Motor neuron (in vitro differentiated cells): Measurements from ENCODE around the gene TSHR. TPM values are rescaled to one million over a fixed set of nuclear protein-coding genes. Genes with fewer than 3 reads are reported as not detected.
"Not testable (repeated sequence)": the region's sequence is repeated elsewhere in the genome, so short reads cannot be mapped to it uniquely, and the experiment has no call there.

ENCODE experiments used
- ATAC-seq, 8 experiments: fragments of 200-7000 bp; cut with Tn5 transposase; replicated peaks in 6 of 8; 2 replicates each; pipeline ENCODE4 v1.8.0; 2021; ENCODE audit warnings: mild to moderate bottlenecking in 8 of 8, moderate library complexity in 8 of 8
- H3K27ac ChIP-seq, 2 donors: fragments of 250-450 bp; sonication (Bioruptor Pico); 2 replicates each; pipeline ENCODE4 v1.9.0; 2021; ENCODE audit warnings: antibody characterized with exemption in 2 of 2, mild to moderate bottlenecking in 2 of 2, moderate library complexity in 1 of 2
- H3K4me1 ChIP-seq, 2 donors: fragments of 250-450 bp; sonication (Bioruptor Pico); replicated peaks in 1 of 2; 2 replicates each; pipeline ENCODE4 v1.6.1; 2021; ENCODE audit warnings: antibody characterized with exemption in 2 of 2, mild to moderate bottlenecking in 2 of 2, moderate library complexity in 1 of 2
- H3K4me3 ChIP-seq, 5 donors: fragments of 250-450 bp; sonication (Bioruptor Pico); 2 replicates each; pipeline ENCODE4 v1.9.0; 2021; ENCODE audit warnings: antibody characterized with exemption in 5 of 5, mild to moderate bottlenecking in 5 of 5, moderate library complexity in 4 of 5
- WGBS, 10 experiments: fragments of 450-650 bp; shearing (Covaris generic); methylation state at CpG; one replicate each; pipeline ENCODE4 v1.0.0; 2022; 5-methylcytosine and 5-hydroxymethylcytosine counted together
- in situ Hi-C, 9 experiments: fragments of 400-800 bp; cut with MboI; loops; one replicate each; pipeline ENCODE4 v1.15.0; 2021; ENCODE audit warnings: low sequenced_read_pairs in 9 of 9, low pct_unique_long_range_greater_than_20kb in 2 of 9; ENCODE audit not compliant: unreplicated experiment in 9 of 9
- total RNA-seq, 8 experiments: library from RNA; unstranded; fragments of 300-600 nt; gene quantifications; 2 replicates each; pipeline versions ENCODE4 v1.2.3 to v1.2.4, GENCODE V29; 2022

Gene TSHR
- total RNA-seq, 8 experiments from 2014 or later, result 0.13 to 2.0 (median 0.56) TPM

DNA sequence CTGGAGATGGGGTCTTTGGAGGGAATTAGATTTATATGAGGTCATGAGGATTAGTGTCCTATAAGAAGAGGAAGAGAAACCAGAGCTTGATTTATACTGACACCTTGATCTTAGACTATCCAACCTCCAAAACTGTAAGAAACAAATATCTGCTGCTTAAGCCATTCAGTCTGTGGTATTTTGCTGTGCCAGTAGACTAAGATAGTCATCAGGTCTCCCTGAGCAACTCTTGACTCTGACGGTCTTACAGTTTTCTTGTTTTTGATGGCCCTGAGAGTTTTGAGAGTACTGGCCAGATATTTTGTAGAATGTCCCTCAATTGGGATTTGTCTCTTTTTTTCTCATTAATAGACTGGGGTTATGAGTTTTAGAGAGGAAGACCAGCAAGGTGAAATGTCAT is 51.7 kb downstream of the TSHR start:
- WGBS, 10 experiments, result 100% methylated on average over 1 of the region's 1 CpG; no CpG with 5 or more reads in 6 of the 10 experiments
- in situ Hi-C loops, result loop anchor here in 1 of 9 experiments (25.0 kb wide), 1 partner anchor 155 kb away; no protein-coding TSS in a partner anchor
- peaks cover 0 to 5% of the 10 kb centered on the region in 2 donors for H3K4me1 ChIP-seq
- H3K27ac ChIP-seq, result no peak overlapping the region
- no peak overlapping the region for H3K4me3 ChIP-seq
- ATAC-seq, result no peak

DNA sequence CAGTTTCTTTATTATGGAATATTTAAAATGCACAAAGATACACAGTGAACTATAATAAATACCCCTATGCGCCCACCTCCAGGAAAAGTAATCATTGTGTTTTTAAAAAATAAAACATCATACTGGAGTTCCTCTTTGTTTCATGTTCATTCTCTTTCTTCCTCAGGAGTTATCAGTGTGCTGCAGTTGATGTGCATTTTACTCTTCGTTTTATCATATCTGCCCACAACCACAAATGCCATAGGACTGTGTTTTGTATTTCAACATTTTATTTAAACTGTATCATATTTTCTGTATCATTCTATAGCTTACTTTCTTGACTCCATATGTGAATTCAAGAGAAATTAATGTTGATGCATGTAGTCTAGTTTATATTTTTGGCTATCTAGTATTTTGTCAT is 53.9 kb downstream of the TSHR start:
- no peak for ATAC-seq
- Histone ChIP-seq H3K27ac (no peak overlapping the region), H3K4me3 (no peak overlapping the region), H3K4me1 (no peaks in the 10 kb centered on the region)
- WGBS, 10 experiments, result 18 to 94% (median 82%) methylated on average over 2 of the region's 2 CpGs; no CpG with 5 or more reads in 1 of the 10 experiments
- in situ Hi-C loops, result loop anchor here in 1 of 9 experiments (25.0 kb wide), 1 partner anchor 153 kb away; no protein-coding TSS in a partner anchor

GRCh38 chr14:81018251-81018650 is 62.8 kb downstream of the TSHR start:
- no peak overlapping the region for H3K27ac ChIP-seq
- no peak for ATAC-seq
- H3K4me1 ChIP-seq, result no peaks in the 10 kb centered on the region
- 40 to 100% (median 69%) methylated on average over 1 to 3 of the region's 3 CpGs; no CpG with 5 or more reads in 1 of the 10 experiments for WGBS, 10 experiments
- in situ Hi-C loops, result loop anchor here in 1 of 9 experiments (25.0 kb wide), 1 partner anchor 144 kb away; no protein-coding TSS in a partner anchor
- no peak overlapping the region for H3K4me3 ChIP-seq

DNA sequence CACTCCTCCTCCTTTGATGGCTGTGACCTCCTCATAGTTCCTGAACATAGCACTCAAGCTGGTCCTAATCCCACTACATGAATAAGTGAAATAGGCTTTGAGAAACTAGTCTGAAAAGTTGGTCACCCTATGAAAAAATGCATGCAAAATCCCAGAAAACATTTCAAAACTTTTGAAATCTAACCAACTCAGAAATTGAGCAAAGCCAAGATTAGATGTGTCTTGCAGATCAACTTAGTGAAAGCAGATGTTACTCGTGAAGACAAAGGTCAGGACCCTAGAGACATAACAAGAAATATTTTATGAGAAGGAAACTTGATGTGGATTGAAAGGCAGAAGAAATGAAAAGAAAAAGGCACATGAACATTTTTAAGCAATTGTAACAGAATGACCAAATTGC is 63.3 kb downstream of the TSHR start:
- ATAC-seq, result no peak

GRCh38 chr14:81019113-81019512 is 63.7 kb downstream of the TSHR start:
- not testable (repeated sequence) for H3K4me1 ChIP-seq, H3K4me3 ChIP-seq, H3K27ac ChIP-seq, ATAC-seq
- WGBS, 10 experiments, result 40 to 100% (median 92%) methylated on average over 1 to 2 of the region's 2 CpGs; no CpG with 5 or more reads in 3 of the 10 experiments
- in situ Hi-C loops, result loop anchor here in 1 of 9 experiments (25.0 kb wide), 1 partner anchor 143 kb away; no protein-coding TSS in a partner anchor

More for the DNA sequence above, 63.3 kb downstream of the TSHR start:
- no peaks in the 10 kb centered on the region for H3K4me1 ChIP-seq
- H3K27ac ChIP-seq, result no peak overlapping the region
- no peak overlapping the region for H3K4me3 ChIP-seq
- 0 to 100% (median 75%) methylated on average over 1 of the region's 1 CpG; no CpG with 5 or more reads in 1 of the 10 experiments for WGBS, 10 experiments
- in situ Hi-C loops, result loop anchor here in 1 of 9 experiments (25.0 kb wide), 1 partner anchor 144 kb away; no protein-coding TSS in a partner anchor

- Histone ChIP-seq H3K27ac (no peak overlapping the region), H3K4me1 (no peaks in the 10 kb centered on the region), H3K4me3 (no peak overlapping the region)
- no peak for ATAC-seq
- in situ Hi-C loops, result loop anchor here in 1 of 9 experiments (25.0 kb wide), 1 partner anchor 139 kb away; no protein-coding TSS in a partner anchor
Measured at GRCh38 chr14:81023095-81023710, 67.8 kb downstream of the TSHR start.

DNA sequence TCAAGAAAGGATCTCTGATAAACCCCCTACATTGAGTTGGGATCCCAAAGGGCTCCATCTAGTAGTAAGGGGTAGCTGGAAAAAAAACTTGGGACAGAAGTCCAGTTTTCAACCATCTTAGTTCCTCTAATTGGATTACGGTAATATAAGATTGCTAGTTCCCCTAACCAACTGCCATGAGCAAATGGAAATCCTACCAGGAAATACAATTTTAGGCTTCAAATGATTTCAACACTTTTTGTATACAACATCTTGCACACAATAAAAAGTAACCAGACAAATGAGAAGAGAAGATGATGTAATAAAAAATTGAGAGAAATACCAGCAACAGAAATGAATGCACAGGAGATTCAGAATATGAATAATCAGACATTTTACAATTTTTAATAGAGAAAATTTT is 73.0 kb downstream of the TSHR start:
- no peak overlapping the region for H3K4me3 ChIP-seq
- in situ Hi-C loops, result no loop called here
- H3K4me1 ChIP-seq, result no peaks in the 10 kb centered on the region
- 75 to 100% (median 100%) methylated on average over 1 of the region's 1 CpG; no CpG with 5 or more reads in 3 of the 10 experiments for WGBS, 10 experiments
- ATAC-seq, result no peak
- H3K27ac ChIP-seq, result no peak overlapping the region

DNA sequence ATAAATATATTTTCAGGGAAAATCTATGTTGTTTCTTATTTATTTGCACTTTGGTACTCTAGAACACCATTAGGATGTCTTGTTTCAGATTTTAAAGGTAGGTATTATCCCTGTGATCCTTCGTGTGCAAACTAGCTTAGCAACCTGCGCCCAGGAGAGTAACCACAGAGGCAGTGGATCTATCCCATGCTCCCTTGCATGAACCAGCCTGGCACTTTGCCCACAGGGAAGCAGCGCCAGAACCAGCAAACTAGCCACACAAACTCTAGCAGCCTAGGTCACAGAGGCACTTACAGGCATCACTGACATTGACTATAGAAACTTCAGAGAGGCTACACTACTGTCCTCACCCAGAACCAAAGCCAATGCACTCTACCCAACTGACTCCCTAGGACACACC is 76.1 kb downstream of the TSHR start:
- ATAC-seq, result no peak
- in situ Hi-C loops, result no loop called here
- H3K4me3 ChIP-seq, result no peak overlapping the region
- no peaks in the 10 kb centered on the region for H3K4me1 ChIP-seq
- H3K27ac ChIP-seq, result no peak overlapping the region
- 0 to 94% (median 66%) methylated on average over 1 to 3 of the region's 3 CpGs; no CpG with 5 or more reads in 1 of the 10 experiments for WGBS, 10 experiments

- ATAC-seq, result peak in 2 of 8 experiments; percentile 34 to 59
- 0 to 63% methylated on average over 1 of the region's 1 CpG; no CpG with 5 or more reads in 8 of the 10 experiments for WGBS, 10 experiments
- in situ Hi-C loops, result no loop called here
- no peak overlapping the region for H3K4me3 ChIP-seq
- H3K4me1 ChIP-seq, result no peaks in the 10 kb centered on the region
- H3K27ac ChIP-seq, result no peak overlapping the region
Measured at GRCh38 chr14:81033698-81034240, 78.3 kb downstream of the TSHR start.

GRCh38 chr14:81042438-81042837 is 87.0 kb downstream of the TSHR start:
- no peak overlapping the region for H3K27ac ChIP-seq
- H3K4me1 ChIP-seq, result no peaks in the 10 kb centered on the region
- in situ Hi-C loops, result no loop called here
- no peak for ATAC-seq
- H3K4me3 ChIP-seq, result no peak overlapping the region
- WGBS, 10 experiments, result 0 to 100% (median 57%) methylated on average over 1 of the region's 1 CpG; no CpG with 5 or more reads in 1 of the 10 experiments

DNA sequence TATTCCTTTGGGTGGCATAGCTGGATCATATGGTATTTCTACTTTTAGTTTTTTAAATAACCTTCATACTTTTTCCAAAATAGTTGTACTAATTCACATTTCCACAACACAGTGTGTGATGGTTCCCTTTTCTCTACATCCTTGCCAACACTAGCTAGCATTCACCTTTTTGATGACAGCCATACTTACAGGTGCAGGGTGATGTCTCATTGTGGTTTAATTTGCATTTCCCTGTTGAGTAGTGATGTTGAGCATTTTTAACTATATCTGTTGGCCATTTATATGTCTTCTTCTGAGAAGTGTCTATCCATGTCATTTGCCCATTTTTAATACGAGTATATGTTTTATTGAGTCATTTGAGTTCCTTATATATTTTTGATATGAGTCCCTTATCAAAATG is 96.1 kb downstream of the TSHR start:
- Histone ChIP-seq H3K27ac (no peak overlapping the region), H3K4me3 (no peak overlapping the region), H3K4me1 (no peaks in the 10 kb centered on the region)
- WGBS, 10 experiments, result 0 to 100% (median 70%) methylated on average over 1 of the region's 1 CpG; no CpG with 5 or more reads in 2 of the 10 experiments
- in situ Hi-C loops, result no loop called here
- no peak for ATAC-seq

DNA sequence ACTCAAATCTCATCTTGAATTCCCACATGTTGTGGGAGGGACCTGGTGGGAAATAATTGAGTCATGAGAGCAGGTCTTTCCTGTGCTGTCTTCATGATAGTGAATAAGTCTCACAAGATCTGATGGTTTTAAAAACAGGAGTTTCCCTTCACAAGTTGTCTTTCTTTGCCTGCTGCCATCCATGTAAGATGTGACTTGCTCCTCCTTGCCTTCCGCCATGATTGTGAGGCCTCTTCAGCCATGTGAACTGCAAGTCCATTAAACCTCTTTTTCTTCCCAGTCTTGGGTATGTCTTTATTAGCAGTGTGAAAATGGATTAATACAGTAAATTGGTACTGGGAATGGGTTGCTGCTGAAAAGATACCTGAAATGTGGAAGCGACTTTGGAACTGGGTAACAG is 98.6 kb downstream of the TSHR start:
- WGBS, 10 experiments, result 17 to 95% (median 92%) methylated on average over 1 to 2 of the region's 2 CpGs; no CpG with 5 or more reads in 5 of the 10 experiments
- ATAC-seq, H3K4me3 ChIP-seq, H3K27ac ChIP-seq, in situ Hi-C loops, H3K4me1 ChIP-seq: not testable (repeated sequence)

DNA sequence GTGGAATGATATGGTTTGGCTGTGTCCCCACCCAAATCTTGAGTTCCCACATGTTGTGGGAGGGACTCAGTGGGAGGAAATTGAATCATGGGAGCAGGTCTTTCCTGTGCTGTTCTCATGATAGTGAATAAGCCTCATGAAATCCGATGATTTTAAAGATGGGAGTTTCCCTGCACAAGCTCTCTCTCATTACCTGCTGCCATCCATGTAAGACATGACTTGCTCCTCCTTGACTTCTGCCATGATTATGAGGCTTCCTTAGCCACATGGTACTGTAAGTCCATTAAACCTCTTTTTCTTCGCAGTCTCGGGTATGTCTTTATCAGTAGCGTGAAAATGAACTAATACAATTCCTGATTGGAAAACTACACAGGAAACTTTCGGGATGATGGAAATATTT is 100.5 kb downstream of the TSHR start:
- no peak for ATAC-seq
- H3K4me3 ChIP-seq, result no peak overlapping the region
- peaks cover 0 to 10% of the 10 kb centered on the region in 2 donors for H3K4me1 ChIP-seq
- WGBS, 10 experiments, result 0 to 100% (median 94%) methylated on average over 1 to 5 of the region's 5 CpGs; no CpG with 5 or more reads in 2 of the 10 experiments
- in situ Hi-C loops, result no loop called here
- H3K27ac ChIP-seq, result no peak overlapping the region
